GM19351 (cell line): ENCODE measurements around the gene GALNS.
"Not testable (repeated sequence)": the region's sequence is repeated elsewhere in the genome, so short reads cannot be mapped to it uniquely, and the experiment has no call there.

Experiments used
- ATAC-seq: cut with Tn5 transposase; IDR thresholded peaks from one replicate; pipeline ENCODE4 v1.9.1; 2021; ENCODE audit warnings: mild to moderate bottlenecking, moderate library complexity; ENCODE audit not compliant: unreplicated experiment

The GALNS gene

DNA sequence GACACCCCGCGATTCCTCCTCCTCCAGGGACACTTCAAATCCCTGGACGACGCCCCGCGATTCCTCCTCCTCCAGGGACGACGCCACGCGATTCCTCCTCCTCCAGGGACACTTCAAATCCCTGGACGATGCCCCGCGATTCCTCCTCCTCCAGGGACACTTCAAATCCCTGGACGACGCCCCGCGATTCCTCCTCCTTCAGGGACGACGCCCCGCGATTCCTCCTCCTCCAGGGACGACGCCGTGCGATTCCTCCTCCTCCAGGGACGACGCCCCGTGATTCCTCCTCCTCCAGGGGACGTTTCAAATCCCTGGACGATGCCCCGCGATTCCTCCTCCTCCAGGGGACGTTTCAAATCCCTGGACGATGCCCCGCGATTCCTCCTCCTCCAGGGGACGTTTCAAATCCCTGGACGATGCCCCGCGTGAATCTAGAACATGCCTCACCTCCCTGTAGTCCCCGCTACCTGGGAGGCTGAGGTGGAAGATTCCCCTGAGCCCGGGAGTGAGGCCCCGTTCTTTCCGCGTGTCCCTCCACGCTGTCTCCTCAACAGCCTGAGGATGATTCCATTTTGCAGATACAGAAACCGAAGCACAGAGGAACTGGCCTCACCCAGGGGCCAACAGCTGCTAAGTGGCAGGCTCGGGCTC is 33.1 kb upstream of the GALNS start:
- ATAC-seq = not testable (repeated sequence)

DNA sequence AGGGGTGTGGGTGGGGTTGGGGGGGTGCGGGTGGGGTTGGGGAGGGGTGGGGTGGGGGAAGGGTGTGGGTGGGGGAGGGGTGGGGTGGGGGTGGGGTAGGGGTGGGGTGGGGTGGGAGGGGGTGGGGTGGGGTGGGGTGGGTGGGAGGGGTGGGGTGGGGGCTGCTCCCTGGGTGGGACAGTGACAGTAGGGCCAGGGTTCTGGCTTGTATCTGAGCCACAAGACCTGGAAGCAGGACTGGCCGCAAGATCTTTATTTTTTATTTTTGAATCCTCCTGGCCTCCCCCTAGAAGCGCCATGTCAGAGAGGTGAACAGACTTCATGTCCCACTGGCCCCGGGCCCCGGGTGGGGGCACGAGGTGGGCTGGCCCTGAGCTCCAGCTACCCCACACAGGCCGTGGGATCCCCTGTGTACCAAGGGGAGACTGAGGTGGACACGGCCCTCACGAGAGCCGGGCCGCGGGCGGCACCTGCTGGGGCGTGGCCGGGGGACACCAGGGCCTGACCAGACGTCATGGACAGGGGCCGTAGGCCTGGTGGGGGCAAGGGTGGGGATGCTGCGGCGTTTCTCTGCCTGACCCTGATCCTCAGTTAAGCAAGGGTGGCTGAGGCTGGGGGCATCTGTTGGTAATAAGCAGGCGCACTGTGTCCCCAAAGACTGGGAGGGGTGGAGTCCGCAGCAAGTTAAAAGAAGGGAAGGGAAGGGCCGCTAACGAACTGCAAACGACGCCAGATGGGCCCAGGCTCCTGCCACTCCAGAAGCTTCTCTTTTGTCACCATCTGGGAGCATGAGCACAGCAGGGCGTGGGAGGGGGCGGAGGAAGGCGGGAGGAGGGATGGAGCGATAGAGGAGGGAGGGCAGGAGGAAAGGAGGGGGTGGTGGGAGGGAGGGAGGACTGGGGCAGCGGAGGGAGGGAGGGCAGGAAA is 32.0 kb upstream of the GALNS start:
- ATAC-seq = no peak

GRCh38 chr16:88888057-88888456 is 31.3 kb upstream of the GALNS start:
- ATAC-seq = no peak

DNA sequence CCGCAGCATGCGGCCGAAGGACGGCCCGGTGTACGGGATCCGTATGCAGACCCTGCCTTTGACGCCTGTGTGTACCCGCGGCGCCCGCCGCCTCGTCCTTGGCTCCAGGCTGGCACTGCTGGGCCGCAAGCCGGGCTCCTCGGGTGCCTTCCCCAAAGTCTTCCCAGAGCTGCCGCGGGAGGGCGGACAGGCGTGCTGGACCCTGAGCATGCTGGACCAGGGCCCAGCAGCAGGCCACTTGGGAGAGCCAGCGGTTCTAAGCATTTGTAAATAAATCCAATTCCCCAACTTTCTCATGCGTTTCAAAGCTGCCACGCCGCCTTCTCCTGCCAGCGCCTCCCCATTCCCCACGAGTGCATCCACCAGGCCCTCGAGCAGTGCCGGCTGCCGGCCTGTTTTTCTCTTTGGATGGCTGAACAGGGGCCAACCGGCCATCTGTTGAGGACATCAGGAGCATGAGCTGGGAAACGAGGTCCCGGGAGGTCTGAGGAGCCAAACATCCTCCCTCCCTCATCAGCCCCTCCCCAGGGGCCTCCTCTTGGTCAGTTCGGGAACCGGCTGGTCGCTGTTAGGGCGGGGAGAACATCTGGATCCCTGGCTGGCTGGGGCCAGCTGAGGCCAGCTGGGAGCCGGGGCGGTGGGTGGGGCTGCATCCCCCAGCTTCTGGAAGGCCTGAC is 30.2 kb upstream of the GALNS start:
- no peak for ATAC-seq

GRCh38 chr16:88886420-88886844 is 29.7 kb upstream of the GALNS start:
- no peak for ATAC-seq

DNA sequence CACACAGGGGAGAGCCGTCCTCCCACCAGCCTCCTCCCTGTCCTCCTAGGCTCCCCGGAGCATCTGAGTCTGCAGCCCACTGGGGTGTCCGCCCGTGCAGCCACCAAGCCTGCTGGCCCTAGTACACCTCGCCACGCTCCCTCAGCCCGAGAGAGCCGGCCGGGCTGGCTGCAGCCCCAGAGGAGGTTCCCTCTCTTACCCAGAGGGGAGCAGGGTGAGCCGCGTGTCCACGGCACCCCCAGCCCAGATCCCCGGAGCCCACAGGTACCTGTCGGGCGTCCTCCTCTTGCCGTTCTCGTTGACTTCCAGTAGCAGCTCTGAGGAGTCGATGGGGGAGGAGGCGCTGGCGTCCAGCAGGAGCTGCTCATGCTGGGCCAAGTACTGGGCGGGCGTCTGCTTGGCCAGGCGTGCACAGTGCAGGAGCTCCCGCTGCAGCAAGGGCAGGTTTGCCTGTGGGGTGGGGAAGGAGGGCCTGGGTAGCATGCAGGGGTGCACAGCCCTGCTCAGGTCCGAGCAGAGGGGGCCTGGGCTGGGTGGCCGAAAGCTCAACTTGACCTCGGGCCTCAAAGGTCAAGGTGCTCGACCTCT is 29.0 kb upstream of the GALNS start:
- no peak for ATAC-seq

- ATAC-seq = no peak
Observed at GRCh38 chr16:88884569-88885271, 28.0 kb upstream of the GALNS start.

- no peak for ATAC-seq
Observed at GRCh38 chr16:88883946-88884345, 27.2 kb upstream of the GALNS start.

GRCh38 chr16:88883117-88883895 is 26.6 kb upstream of the GALNS start:
- no peak for ATAC-seq

DNA sequence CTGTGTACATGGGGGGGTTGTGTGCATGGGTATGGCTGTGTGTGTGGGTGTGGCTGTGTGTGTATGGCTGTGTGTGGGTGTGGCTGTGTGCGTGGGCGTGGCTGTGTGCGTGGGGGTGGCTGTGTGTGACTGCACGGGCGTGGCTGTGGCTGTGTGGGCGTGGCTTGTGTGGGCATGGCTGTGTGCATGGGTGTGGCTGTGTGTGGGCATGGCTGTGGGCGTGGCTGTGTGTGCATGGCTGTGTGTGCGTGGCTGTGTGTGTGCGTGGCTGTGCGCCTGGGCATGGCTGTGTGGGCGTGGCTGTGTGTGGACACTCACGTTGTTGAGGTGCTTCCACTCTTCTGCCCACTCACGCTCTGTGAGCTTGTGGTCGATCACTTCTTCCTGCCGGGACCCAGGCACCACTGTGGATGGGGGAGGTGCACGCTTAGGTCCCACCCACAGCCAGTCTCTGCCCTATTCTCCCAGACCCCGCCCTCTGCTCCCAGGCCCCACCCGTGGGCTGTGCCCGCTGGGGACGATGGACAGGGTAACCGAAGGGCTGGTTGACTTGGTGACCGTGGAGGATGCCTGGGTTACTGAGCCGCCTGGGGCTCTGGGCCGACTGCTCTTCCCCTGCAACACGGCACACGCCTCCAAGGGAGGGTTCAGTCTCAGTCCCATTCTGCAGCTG is 25.7 kb upstream of the GALNS start:
- no peak for ATAC-seq

DNA sequence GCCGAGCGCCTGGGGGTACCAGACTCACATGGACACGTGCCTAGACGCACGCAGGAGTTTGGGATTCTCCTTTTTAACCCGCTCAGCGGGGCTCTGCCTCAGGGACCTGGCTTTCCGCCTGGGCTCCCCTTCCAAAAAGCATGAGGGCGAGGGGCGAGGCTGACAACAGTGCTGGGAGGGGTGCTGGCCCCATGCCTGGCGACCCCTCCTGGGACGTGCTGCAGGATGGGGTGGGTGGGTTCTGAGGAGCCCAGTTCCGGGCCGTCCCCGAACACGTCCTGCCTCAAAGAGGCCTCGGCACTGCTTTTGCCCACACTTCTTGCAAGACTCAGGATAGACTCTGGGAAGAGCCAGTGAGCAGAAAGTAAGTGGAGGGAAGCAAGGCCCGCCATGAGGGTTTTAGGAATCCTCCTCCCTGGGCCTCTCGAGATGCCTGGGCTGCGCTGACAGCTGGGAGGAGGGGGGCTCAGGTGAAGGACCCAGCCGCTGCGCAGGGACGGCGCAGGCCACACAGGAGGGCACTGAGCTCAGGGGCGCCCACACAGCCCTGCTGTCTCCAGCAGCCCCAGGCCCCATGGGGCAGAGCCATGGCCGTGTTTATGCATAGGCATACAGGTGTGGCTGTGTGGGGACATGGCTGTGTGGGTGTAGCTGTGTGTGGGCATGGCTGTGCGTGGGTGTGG is 25.1 kb upstream of the GALNS start:
- no peak for ATAC-seq

- no peak for ATAC-seq
Observed at GRCh38 chr16:88881007-88881615, 24.4 kb upstream of the GALNS start.

- ATAC-seq = no peak
Observed at GRCh38 chr16:88880226-88881006, 23.7 kb upstream of the GALNS start.

DNA sequence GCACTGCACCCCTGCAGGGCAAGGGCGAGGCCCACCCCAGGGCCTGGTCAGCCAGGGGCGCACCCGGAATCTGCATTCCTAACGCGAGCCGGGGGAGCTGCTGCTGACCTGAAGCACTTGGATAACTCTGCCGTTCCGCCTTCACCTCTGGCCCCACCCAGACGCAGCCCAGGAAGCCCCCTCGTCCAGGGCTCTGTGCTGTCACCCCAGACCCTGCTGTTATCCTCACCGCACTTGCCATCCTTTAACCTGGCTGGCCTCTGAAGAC is 23.0 kb upstream of the GALNS start:
- no peak for ATAC-seq

- ATAC-seq = no peak
Observed at GRCh38 chr16:88878967-88879787, 22.4 kb upstream of the GALNS start.

GRCh38 chr16:88878356-88878755 is 21.6 kb upstream of the GALNS start:
- ATAC-seq = no peak
